Motor neuron (in vitro differentiated cells): ENCODE measurements around the gene CELSR2. TPM values are rescaled to one million over a fixed set of nuclear protein-coding genes. Genes with fewer than 3 reads are reported as not detected.

Experiments
- ATAC-seq, 8 experiments: fragments of 200-7000 bp; cut with Tn5 transposase; replicated peaks in 6 of 8; 2 replicates each; pipeline ENCODE4 v1.8.0; 2021; ENCODE audit warnings: mild to moderate bottlenecking in 8 of 8, moderate library complexity in 8 of 8
- H3K27ac ChIP-seq, 2 donors: fragments of 250-450 bp; sonication (Bioruptor Pico); 2 replicates each; pipeline ENCODE4 v1.9.0; 2021; ENCODE audit warnings: antibody characterized with exemption in 2 of 2, mild to moderate bottlenecking in 2 of 2, moderate library complexity in 1 of 2
- H3K4me1 ChIP-seq, 2 donors: fragments of 250-450 bp; sonication (Bioruptor Pico); replicated peaks in 1 of 2; 2 replicates each; pipeline ENCODE4 v1.6.1; 2021; ENCODE audit warnings: antibody characterized with exemption in 2 of 2, mild to moderate bottlenecking in 2 of 2, moderate library complexity in 1 of 2
- H3K4me3 ChIP-seq, 5 donors: fragments of 250-450 bp; sonication (Bioruptor Pico); 2 replicates each; pipeline ENCODE4 v1.9.0; 2021; ENCODE audit warnings: antibody characterized with exemption in 5 of 5, mild to moderate bottlenecking in 5 of 5, moderate library complexity in 4 of 5
- WGBS, 10 experiments: fragments of 450-650 bp; shearing (Covaris generic); methylation state at CpG; one replicate each; pipeline ENCODE4 v1.0.0; 2022; 5-methylcytosine and 5-hydroxymethylcytosine counted together
- in situ Hi-C, 9 experiments: fragments of 400-800 bp; cut with MboI; loops; one replicate each; pipeline ENCODE4 v1.15.0; 2021; ENCODE audit warnings: low sequenced_read_pairs in 9 of 9, low pct_unique_long_range_greater_than_20kb in 2 of 9; ENCODE audit not compliant: unreplicated experiment in 9 of 9
- total RNA-seq, 8 experiments: library from RNA; unstranded; fragments of 300-600 nt; gene quantifications; 2 replicates each; pipeline versions ENCODE4 v1.2.3 to v1.2.4, GENCODE V29; 2022

The CELSR2 gene
- total RNA-seq, 8 experiments from 2014 or later: 1.1 to 90.9 (median 43.3) TPM

DNA sequence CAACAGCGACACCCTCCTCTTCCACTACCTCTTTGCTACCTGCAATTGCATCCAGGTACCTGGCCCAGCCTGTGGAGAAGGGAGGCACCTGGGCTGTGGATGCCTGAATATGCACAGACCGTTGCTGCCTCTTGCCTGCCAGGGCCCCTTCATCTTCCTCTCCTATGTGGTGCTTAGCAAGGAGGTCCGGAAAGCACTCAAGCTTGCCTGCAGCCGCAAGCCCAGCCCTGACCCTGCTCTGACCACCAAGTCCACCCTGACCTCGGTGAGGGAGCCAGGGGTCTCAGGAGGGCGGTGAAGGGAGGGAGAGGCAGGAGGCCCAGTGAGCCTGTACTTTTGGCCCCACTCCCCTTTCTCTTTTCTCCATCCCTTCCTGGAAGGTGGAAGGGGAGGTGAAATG is 22.1 kb downstream of the CELSR2 start:
- Histone ChIP-seq H3K4me1 (peaks cover 16 to 17% of the 10 kb centered on the region in 2 donors), H3K27ac (no peak overlapping the region), H3K4me3 (no peak overlapping the region)
- no peak for ATAC-seq
- in situ Hi-C loops: loop anchor here in 3 of 9 experiments (10.0 to 25.0 kb wide), 2 partner anchors 116 to 123 kb away; partner anchors contain the start of gene SORT1 (in 3 of the 3)
- WGBS, 10 experiments: 17 to 100% (median 93%) methylated on average over 1 to 4 of the region's 6 CpGs; no CpG with 5 or more reads in 4 of the 10 experiments

DNA sequence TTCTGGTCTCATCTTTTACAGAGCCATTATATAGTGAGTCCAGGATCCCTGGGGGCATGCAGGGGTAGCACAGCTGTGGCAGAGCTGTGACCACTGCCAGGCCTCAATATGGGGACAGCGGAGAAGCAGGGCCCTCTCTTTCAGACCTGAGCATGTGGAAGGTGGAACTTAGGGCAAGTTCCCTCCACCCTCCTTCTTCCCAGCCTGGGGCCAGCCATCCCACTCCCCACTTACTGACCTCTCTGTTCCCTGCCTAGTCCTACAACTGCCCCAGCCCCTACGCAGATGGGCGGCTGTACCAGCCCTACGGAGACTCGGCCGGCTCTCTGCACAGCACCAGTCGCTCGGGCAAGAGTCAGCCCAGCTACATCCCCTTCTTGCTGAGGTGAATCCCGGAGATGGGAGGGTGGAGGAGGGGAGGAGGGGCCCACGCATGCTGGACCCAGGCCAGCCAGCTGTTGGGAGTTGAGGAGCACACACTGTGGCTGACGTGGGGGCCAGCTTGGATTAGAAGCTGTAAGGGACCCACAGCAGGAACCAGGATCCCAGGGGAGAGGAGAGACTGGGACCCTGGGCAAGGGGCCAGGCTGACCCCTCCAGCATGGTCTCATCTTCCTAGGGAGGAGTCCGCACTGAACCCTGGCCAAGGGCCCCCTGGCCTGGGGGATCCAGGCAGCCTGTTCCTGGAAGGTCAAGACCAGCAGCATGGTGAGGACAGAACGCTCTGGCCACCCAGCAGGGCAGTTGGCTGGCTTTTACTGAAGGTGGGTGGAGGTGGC is 22.9 kb downstream of the CELSR2 start:
- in situ Hi-C loops: loop anchor here in 3 of 9 experiments (10.0 to 25.0 kb wide), 2 partner anchors 115 to 123 kb away; partner anchors contain the start of gene SORT1 (in 3 of the 3)
- no peak overlapping the region for H3K27ac ChIP-seq
- no peak for ATAC-seq
- peaks cover 17 to 19% of the 10 kb centered on the region in 2 donors for H3K4me1 ChIP-seq
- H3K4me3 ChIP-seq: no peak overlapping the region
- 79 to 100% (median 98%) methylated on average over 1 to 13 of the region's 13 CpGs; no CpG with 5 or more reads in 4 of the 10 experiments for WGBS, 10 experiments

DNA sequence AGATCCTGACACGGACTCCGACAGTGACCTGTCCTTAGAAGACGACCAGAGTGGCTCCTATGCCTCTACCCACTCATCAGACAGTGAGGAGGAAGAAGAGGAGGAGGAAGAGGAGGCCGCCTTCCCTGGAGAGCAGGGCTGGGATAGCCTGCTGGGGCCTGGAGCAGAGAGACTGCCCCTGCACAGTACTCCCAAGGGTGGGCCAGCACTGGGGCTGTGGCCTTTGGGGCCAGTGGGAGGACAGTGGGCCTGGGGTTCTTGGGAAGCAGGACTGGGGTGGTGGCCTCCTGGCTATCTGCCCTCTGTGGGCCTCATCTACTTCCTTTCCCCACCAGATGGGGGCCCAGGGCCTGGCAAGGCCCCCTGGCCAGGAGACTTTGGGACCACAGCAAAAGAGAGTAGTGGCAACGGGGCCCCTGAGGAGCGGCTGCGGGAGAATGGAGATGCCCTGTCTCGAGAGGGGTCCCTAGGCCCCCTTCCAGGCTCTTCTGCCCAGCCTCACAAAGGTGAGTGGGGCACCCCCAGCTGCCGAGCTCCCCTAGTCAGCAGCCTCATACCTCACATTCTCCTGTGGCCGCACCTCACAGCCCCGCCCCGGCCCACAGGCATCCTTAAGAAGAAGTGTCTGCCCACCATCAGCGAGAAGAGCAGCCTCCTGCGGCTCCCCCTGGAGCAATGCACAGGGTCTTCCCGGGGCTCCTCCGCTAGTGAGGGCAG is 23.6 kb downstream of the CELSR2 start:
- Histone ChIP-seq H3K4me3 (no peak overlapping the region), H3K4me1 (peaks cover 23 to 24% of the 10 kb centered on the region in 2 donors), H3K27ac (no peak overlapping the region)
- in situ Hi-C loops: loop anchor here in 3 of 9 experiments (10.0 to 25.0 kb wide), 2 partner anchors 114 to 122 kb away; partner anchors contain the start of gene SORT1 (in 3 of the 3)
- WGBS, 10 experiments: 80 to 100% (median 93%) methylated on average over 1 to 9 of the region's 16 CpGs; no CpG with 5 or more reads in 6 of the 10 experiments
- ATAC-seq: peak in 1 of 8 experiments; percentile 0

DNA sequence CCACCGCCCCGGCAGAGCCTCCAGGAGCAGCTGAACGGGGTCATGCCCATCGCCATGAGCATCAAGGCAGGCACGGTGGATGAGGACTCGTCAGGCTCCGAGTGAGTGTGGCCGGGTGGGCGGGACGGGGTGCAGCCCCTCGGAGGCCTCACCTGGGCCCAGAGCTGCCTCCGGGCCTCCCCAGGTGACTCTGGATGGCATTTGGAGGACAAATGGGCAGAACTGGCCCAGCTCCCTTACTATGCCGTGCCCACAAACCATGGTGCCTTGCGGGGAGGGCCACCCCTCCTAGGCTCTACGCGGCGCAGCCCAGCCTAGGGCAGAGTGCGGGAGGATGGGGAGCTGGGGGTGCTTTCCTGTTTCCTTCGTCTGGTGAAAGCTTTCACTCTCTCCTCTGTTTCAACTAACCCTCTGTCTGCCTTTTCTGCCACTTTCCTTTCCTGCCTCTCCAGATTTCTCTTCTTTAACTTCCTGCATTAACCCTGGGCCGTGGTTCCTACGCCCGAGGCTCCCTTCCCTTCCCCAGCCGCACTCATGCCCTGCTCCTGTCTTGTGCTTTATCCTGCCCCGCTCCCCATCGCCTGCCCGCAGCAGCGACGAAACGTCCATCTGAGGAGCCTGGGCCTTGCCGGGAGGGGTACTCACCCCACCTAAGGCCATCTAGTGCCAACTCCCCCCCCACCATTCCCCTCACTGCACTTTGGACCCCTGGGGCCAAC is 24.4 kb downstream of the CELSR2 start:
- peaks cover 23 to 24% of the 10 kb centered on the region in 2 donors for H3K4me1 ChIP-seq
- 44 to 93% (median 67%) methylated on average over 3 to 12 of the region's 30 CpGs; no CpG with 5 or more reads in 3 of the 10 experiments for WGBS, 10 experiments
- in situ Hi-C loops: loop anchor here in 3 of 9 experiments (10.0 to 25.0 kb wide), 2 partner anchors 114 to 121 kb away; partner anchors contain the start of gene SORT1 (in 3 of the 3)
- peak overlapping the region in 1 of 2 donors; percentile 41 for H3K27ac ChIP-seq
- no peak for ATAC-seq
- no peak overlapping the region for H3K4me3 ChIP-seq

DNA sequence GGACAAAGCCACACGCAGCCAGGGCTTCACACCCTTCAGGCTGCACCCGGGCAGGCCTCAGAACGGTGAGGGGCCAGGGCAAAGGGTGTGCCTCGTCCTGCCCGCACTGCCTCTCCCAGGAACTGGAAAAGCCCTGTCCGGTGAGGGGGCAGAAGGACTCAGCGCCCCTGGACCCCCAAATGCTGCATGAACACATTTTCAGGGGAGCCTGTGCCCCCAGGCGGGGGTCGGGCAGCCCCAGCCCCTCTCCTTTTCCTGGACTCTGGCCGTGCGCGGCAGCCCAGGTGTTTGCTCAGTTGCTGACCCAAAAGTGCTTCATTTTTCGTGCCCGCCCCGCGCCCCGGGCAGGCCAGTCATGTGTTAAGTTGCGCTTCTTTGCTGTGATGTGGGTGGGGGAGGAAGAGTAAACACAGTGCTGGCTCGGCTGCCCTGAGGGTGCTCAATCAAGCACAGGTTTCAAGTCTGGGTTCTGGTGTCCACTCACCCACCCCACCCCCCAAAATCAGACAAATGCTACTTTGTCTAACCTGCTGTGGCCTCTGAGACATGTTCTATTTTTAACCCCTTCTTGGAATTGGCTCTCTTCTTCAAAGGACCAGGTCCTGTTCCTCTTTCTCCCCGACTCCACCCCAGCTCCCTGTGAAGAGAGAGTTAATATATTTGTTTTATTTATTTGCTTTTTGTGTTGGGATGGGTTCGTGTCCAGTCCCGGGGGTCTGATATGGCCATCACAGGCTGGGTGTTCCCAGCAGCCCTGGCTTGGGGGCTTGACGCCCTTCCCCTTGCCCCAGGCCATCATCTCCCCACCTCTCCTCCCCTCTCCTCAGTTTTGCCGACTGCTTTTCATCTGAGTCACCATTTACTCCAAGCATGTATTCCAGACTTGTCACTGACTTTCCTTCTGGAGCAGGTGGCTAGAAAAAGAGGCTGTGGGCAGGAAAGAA is 25.5 kb downstream of the CELSR2 start:
- H3K27ac ChIP-seq: peak overlapping the region; percentile 38 to 41
- in situ Hi-C loops: loop anchor here in 3 of 9 experiments (10.0 to 25.0 kb wide), 2 partner anchors 112 to 120 kb away; partner anchors contain the start of gene SORT1 (in 3 of the 3)

GRCh38 chr1:109275706-109276345 is 26.5 kb downstream of the CELSR2 start:
- Histone ChIP-seq H3K4me3 (no peak overlapping the region), H3K27ac (no peak overlapping the region), H3K4me1 (peaks cover 23 to 24% of the 10 kb centered on the region in 2 donors)
- peak in 6 of 8 experiments; percentile 0 to 46 (median 30) for ATAC-seq
- WGBS, 10 experiments: 60 to 94% (median 76%) methylated on average over 1 to 8 of the region's 9 CpGs; no CpG with 5 or more reads in 4 of the 10 experiments
- in situ Hi-C loops: loop anchor here in 1 of 9 experiments (10.0 kb wide), 1 partner anchor 119 kb away; the partner anchor contains the start of gene SORT1

More for the DNA sequence above, 25.5 kb downstream of the CELSR2 start:
- Histone ChIP-seq H3K4me1 (peaks cover 23 to 24% of the 10 kb centered on the region in 2 donors), H3K4me3 (no peak overlapping the region)
- ATAC-seq: peak; percentile 8 to 75 (median 64)
- WGBS, 10 experiments: 17 to 80% (median 42%) methylated on average over 2 to 18 of the region's 24 CpGs; no CpG with 5 or more reads in 4 of the 10 experiments

GRCh38 chr1:109277434-109278204 is 28.3 kb downstream of the CELSR2 start:
- ATAC-seq: peak; percentile 15 to 75 (median 64)
- WGBS, 10 experiments: 20 to 100% (median 72%) methylated on average over 1 to 7 of the region's 7 CpGs; no CpG with 5 or more reads in 3 of the 10 experiments
- in situ Hi-C loops: loop anchor here in 1 of 9 experiments (10.0 kb wide), 1 partner anchor 117 kb away; the partner anchor contains the start of gene SORT1
- H3K27ac ChIP-seq: peak overlapping the region; percentile 1 to 20
- H3K4me3 ChIP-seq: no peak overlapping the region
- peaks cover 34 to 36% of the 10 kb centered on the region in 2 donors for H3K4me1 ChIP-seq

DNA sequence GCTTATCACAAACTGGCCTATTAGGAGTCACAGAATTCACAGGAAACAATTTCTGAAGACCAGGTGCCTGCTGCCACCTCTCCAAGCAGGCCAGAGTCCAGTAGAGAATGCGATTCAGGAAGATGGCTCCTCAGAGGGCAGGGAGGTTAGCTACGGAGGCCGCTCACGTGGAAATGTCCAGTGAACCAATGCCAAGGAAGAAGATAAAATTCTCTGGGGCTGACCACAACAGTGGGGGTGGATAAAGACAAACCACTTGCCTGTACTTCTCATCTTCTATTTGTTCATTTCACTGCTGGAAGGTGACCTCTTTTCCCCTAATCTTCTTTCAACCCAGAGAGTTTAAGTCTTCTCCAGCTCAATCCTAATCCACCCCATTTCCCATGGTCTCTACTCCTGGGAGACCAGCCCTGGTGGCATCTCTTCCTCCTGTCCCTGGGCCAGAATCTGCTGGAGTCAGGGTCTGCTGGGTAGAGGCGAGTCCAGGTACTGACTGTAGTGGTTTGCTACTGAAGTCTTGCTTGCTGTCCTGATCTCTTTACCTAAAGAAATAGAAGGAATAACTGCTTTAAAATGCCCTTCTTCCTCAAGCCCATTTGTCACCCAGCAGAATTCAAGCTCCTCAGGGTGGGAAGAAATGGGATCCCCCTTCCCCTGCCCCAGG is 30.4 kb downstream of the CELSR2 start:
- WGBS, 10 experiments: 89 to 100% (median 99%) methylated on average over 1 to 5 of the region's 5 CpGs; no CpG with 5 or more reads in 2 of the 10 experiments
- peaks cover 37 to 41% of the 10 kb centered on the region in 2 donors for H3K4me1 ChIP-seq
- in situ Hi-C loops: loop anchor here in 1 of 9 experiments (10.0 kb wide), 1 partner anchor 115 kb away; the partner anchor contains the start of gene SORT1
- ATAC-seq: no peak
- no peak overlapping the region for H3K4me3 ChIP-seq
- no peak overlapping the region for H3K27ac ChIP-seq

GRCh38 chr1:109280862-109281261 is 31.5 kb downstream of the CELSR2 start:
- 80 to 100% (median 96%) methylated on average over 1 to 8 of the region's 12 CpGs; no CpG with 5 or more reads in 4 of the 10 experiments for WGBS, 10 experiments
- Histone ChIP-seq H3K27ac (no peak overlapping the region), H3K4me3 (no peak overlapping the region), H3K4me1 (peaks cover 31 to 39% of the 10 kb centered on the region in 2 donors)
- no peak for ATAC-seq
- in situ Hi-C loops: no loop called here
